Effector memory CD4-positive, alpha-beta T cell (primary cell): ENCODE results near the gene CDK5RAP1.
"Not testable (repeated sequence)": the region's sequence is repeated elsewhere in the genome, so short reads cannot be mapped to it uniquely, and the experiment has no call there.

Experiments
- DNase-seq, 3 donors: peaks; one replicate each; pipeline ENCODE4 v3.0.0-alpha.2; 2020
- H3K27ac ChIP-seq: 2 replicates; pipeline ENCODE4 v1.7.0; 2013; ENCODE audit warnings: mild to moderate bottlenecking, low read length, moderate library complexity; ENCODE audit not compliant: insufficient read depth, poor library complexity, severe bottlenecking
- H3K27me3 ChIP-seq: replicated peaks from 2 replicates; pipeline ENCODE4 v1.7.0; 2013; ENCODE audit warnings: mild to moderate bottlenecking, low read length; ENCODE audit not compliant: insufficient read depth, control insufficient read depth, poor library complexity, severe bottlenecking
- H3K36me3 ChIP-seq: 2 replicates; pipeline ENCODE4 v1.7.0; 2013; ENCODE audit warnings: mild to moderate bottlenecking, low read length, moderate library complexity; ENCODE audit not compliant: control insufficient read depth, insufficient read depth
- H3K4me1 ChIP-seq: 2 replicates; pipeline ENCODE4 v1.7.0; 2013; ENCODE audit warnings: low read length, mild to moderate bottlenecking; ENCODE audit not compliant: control insufficient read depth, insufficient read depth, poor library complexity, severe bottlenecking
- H3K4me3 ChIP-seq: 2 replicates; pipeline ENCODE4 v1.7.0; 2013; ENCODE audit warnings: low read length, low read depth, mild to moderate bottlenecking; ENCODE audit not compliant: insufficient read depth, poor library complexity, severe bottlenecking
- H3K9me3 ChIP-seq: 2 replicates; pipeline ENCODE4 v1.7.0; 2013; ENCODE audit warnings: mild to moderate bottlenecking, low read length, moderate library complexity; ENCODE audit not compliant: control insufficient read depth

Gene CDK5RAP1

DNA sequence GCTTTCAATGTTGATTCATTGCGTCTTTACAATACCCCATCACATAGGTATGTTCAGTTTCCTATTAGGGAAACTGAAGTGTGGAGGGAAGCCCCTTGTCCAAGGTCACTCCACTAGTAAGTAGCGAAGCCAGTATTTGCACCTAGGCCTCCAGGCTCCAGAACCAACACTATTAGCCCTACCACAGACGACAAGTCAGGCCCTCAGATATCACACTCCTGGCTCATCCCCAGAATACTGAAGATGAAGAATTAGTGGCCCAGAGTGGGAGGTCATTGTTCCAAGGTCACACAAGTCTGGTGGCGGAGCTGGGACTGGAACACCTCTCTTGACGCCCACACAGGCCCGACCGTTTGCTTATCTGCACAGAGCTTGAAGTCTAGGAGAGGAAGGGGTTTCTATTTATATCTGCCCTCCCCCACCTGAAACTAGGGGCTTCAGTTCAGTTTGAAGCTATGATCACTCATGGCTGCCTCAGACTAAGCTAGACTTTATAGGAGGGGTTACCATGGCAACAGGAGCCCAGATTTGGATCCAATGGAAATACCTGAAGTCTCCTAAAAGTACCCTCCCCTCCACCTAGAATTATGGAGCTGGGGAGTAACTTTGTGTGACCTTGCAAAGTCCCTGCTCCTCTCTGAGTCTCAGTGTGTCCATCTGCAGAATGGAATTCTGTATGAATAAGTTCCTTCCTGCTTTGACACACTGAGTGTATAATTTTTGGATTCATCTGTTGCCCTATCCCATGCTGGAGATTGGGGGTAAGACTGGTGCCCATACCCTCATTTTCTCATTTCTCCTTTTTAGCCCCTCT lies 40.0 kb upstream of the CDK5RAP1 start:
- no peak for DNase-seq
- no peaks in the 10 kb centered on the region for H3K36me3 ChIP-seq
- H3K27me3 ChIP-seq = no peaks in the 10 kb centered on the region
- H3K4me1 ChIP-seq = peaks cover 5% of the 10 kb centered on the region
- no peaks in the 10 kb centered on the region for H3K9me3 ChIP-seq
- H3K27ac ChIP-seq = no peak overlapping the region
- H3K4me3 ChIP-seq = no peak overlapping the region

DNA sequence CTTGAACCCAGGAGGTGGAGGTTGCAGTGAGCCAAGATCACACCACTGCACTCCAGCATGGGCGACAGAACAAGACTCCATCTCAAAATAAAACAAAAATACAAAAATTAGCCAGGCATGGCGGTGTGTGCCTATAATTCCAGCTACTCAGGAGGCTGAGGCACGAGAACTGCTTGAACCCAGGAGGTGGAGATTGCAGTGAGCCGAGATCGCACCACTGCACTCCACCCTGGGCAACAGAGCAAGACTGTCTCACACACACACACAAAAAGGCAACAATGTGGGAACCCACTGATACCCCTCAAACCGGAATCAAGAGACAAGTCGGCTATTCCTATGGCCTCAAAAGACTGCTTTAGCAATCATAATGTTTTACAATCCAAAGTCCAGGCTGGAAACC lies 39.2 kb upstream of the CDK5RAP1 start:
- not testable (repeated sequence) for H3K27me3 ChIP-seq, H3K4me1 ChIP-seq, H3K9me3 ChIP-seq, H3K36me3 ChIP-seq, H3K4me3 ChIP-seq, DNase-seq, H3K27ac ChIP-seq

DNA sequence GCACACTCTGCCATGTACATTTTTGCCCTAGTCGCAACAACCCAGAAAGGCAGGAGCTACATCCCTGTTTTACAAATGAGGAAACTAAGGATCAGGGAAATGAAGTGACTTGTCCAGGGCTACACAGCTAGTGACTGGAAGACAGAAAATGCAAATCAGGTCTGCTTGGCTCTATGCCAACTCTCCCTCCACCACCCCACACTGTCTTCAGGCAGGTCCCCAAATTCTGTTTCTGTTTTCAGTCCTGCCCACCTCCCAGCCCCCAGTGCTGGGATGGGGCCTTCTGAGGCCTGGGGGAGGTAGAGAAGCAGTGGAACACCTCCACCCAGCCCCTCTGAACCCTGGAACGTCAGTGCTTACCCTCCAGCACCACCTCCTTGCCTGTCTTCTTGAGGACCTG lies 37.2 kb upstream of the CDK5RAP1 start:
- no peak for DNase-seq
- Histone ChIP-seq H3K9me3 (no peaks in the 10 kb centered on the region), H3K27ac (no peak overlapping the region), H3K4me1 (no peaks in the 10 kb centered on the region), H3K4me3 (no peak overlapping the region), H3K36me3 (no peaks in the 10 kb centered on the region), H3K27me3 (no peaks in the 10 kb centered on the region)

DNA sequence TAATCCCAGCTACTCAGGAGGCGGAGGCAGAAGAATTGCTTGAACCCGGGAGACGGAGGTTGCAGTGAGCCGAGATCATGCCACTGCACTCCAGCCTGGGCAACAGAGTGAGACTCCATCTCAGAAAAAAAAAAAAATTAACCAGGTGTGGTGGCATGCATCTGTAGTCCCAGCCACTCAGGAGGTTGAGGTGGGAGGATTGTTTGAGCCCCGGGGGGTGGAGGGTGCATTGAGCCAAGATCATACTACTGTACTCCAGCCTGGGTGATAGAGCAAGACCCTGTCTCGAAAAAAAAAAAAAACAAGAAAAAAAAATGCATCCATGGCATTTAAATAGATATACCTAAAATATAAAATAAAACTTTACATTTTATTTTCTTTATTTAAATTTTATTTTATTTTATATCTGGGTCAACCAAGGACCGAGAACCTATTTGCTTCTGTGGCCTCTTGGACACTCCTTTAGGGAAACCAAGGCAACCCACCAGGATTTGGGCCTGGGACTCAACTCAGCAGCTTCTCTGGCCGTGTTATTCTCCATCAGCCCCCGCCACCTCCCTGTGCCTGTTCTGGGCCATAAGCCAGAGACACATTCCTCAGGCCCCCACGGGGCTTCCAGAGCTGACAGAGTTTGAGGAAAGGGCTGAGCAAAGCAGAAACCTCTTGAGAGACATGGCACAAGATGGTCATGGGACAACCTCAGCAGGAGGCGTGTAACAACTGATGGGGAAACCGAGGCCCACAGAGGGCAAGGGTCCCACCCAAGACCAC lies 36.0 kb upstream of the CDK5RAP1 start:
- no peaks in the 10 kb centered on the region for H3K36me3 ChIP-seq
- H3K9me3 ChIP-seq = no peaks in the 10 kb centered on the region
- no peak for DNase-seq
- H3K27ac ChIP-seq = no peak overlapping the region
- H3K4me1 ChIP-seq = no peaks in the 10 kb centered on the region
- no peak overlapping the region for H3K4me3 ChIP-seq
- H3K27me3 ChIP-seq = no peaks in the 10 kb centered on the region

DNA sequence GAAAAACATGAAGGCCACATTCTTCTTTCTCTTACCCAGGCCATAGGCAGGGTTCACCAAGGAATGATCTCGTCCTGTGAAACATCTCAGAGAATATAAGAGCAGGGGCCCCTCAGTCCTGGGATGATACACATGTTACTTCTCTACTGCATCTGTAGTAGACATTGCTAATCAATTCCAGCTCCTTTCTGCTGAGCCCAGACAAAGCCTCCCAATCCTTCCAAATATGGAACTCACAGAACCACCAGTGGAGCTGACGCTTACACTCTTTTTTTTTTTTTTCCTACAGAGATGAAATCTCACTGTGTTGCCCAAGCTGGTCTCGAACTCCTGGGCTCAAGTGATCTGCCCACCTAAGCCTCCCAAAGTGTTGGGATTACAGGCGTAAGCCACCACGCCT lies 33.1 kb upstream of the CDK5RAP1 start:
- Histone ChIP-seq H3K9me3 (no peaks in the 10 kb centered on the region), H3K36me3 (no peaks in the 10 kb centered on the region), H3K27me3 (no peaks in the 10 kb centered on the region), H3K4me3 (no peak overlapping the region), H3K4me1 (no peaks in the 10 kb centered on the region), H3K27ac (no peak overlapping the region)
- DNase-seq = no peak

DNA sequence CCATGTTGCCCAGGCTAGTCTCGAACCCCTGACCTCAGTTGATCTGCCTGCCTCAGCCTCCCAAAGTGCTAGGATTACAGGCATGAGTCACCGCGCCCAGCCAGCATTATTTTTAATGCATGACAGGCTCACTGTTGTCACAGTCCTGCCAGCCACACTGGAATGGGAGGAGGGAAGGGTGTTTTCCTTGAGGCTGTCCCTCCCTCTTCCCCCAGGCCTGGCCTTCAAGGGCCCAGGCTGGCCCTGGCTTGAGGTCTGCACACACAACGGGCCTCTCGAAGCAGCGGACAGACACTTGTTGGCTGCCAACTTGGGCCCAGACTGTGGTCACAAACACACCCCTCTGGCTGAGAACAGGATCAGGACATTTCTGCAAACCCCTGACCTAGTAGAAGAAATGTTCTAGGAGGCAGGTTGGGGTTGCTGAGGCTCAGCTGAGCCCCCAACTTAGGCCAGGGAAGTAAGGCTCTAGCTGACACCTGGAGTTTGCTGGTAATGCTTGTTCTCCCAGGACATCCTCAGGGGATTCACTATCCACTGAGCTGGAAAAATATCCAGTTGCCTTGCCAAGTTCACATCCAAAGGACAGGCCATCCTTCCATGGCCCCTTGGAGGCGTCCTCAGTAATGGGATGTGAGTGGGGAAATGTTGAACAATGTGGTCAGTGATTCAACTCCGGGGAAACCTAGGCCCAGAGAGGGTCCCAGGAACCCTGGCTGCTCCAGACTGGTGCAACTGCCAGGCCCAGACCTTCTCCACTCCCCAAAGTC lies 32.3 kb upstream of the CDK5RAP1 start:
- H3K36me3 ChIP-seq = no peaks in the 10 kb centered on the region
- H3K4me1 ChIP-seq = no peaks in the 10 kb centered on the region
- H3K4me3 ChIP-seq = no peak overlapping the region
- no peaks in the 10 kb centered on the region for H3K27me3 ChIP-seq
- DNase-seq = no peak
- no peak overlapping the region for H3K27ac ChIP-seq
- no peaks in the 10 kb centered on the region for H3K9me3 ChIP-seq

DNA sequence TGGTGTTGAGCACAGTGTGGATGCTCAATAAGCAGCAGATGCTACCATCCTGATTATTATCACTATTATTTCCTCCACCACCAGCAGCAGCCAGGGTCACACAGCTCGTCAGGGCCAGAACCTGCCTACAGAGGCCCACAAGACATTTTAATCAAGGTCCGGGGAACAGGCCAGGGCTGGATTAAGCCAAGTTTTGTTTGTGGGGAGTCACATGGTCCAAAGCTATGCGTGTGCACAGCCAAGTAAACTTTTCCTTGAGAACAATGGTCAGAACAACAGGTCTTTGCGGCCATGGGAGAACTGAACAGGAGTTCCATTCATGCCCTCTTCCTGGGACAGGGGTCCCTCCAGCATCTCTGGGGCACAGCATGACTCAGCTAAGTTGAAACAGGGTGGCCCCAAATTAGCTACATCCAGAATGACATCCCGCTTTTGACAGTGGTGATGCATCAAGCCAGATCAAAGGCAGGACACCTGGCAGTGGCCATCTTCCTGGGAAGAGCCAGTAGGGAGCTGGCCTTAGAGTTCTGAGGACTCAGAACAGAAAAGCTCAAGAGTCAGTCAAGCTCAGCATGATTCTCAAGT lies 30.6 kb upstream of the CDK5RAP1 start:
- Histone ChIP-seq H3K4me3 (no peak overlapping the region), H3K4me1 (no peaks in the 10 kb centered on the region), H3K9me3 (no peaks in the 10 kb centered on the region), H3K27ac (no peak overlapping the region), H3K27me3 (no peaks in the 10 kb centered on the region), H3K36me3 (no peaks in the 10 kb centered on the region)
- DNase-seq = no peak

DNA sequence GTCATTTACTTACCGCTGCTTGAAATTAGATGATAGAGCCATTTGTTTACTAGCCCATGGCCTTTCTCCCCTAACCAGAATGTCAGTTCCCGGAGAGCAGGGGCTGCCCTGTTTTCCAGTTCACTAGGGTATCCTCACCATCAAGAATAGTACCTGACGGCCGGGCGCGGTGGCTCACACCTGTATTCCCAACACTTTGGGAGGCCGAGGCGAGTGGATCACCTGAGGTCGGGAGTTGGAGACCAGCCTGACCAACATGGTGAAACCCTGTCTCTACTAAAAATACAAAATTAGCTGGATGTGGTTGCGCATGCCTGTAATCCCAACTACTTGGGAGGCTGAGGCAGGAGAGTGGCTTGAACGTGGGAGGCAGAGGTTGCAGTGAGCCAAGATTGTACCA lies 22.6 kb upstream of the CDK5RAP1 start:
- not testable (repeated sequence) for H3K27me3 ChIP-seq, H3K27ac ChIP-seq, H3K9me3 ChIP-seq, H3K4me3 ChIP-seq, H3K36me3 ChIP-seq, DNase-seq, H3K4me1 ChIP-seq

DNA sequence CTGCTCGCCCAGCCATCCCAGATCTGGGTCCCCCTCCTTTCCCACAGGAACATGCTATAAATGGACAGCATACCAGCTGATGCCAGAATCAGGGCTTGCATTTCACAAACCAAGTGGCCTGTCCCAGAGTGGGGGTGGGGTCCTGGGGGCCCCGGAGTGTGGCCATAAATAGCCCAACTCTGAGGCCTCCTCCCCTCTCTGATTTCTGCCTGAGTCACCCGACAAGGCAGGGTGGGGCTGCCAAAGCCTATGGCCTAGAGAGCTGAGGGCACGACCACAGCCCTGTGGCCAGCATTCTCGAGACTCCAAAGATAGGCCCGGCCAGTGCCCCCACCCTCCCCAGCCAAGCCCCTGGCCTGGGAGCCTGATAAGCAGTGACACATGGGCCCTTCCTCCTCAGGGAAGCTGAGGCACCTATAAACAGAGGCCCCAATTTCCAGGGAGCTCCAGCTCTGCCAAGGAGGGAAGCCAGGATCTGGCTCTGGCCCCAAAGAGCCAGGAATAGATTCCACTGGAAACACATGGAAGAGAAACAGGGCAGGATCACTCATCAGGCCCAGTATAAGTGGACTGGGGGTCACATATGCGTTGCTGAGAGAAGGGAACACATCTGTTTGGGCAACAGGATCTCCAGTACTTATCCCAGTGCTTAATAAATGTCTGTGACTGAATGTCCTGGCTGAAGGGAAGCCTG lies 22.0 kb upstream of the CDK5RAP1 start:
- Histone ChIP-seq H3K27me3 (no peaks in the 10 kb centered on the region), H3K4me1 (no peaks in the 10 kb centered on the region), H3K9me3 (no peaks in the 10 kb centered on the region), H3K27ac (no peak overlapping the region), H3K4me3 (no peak overlapping the region), H3K36me3 (no peaks in the 10 kb centered on the region)
- DNase-seq = no peak
